ENCODE results near the gene USP4.
"Not testable (repeated sequence)": the region's sequence is repeated elsewhere in the genome, so short reads cannot be mapped to it uniquely, and the experiment has no call there.

The USP4 gene

GRCh38 chr3:49349348-49350114 lies 9.7 kb upstream of the USP4 start:
- peak; percentile 92 for DNase-seq

- DNase-seq: not testable (repeated sequence)
Observed at GRCh38 chr3:49348361-49348760, 8.5 kb upstream of the USP4 start.

GRCh38 chr3:49346797-49347251 lies 7.0 kb upstream of the USP4 start:
- no peak for DNase-seq

GRCh38 chr3:49343163-49343562 lies 3.3 kb upstream of the USP4 start:
- DNase-seq: no peak

GRCh38 chr3:49341996-49342395 lies 2.1 kb upstream of the USP4 start:
- no peak for DNase-seq

GRCh38 chr3:49339581-49339940 lies 292 bp downstream of the USP4 start:
- no peak for DNase-seq

GRCh38 chr3:49333916-49334633 lies 5.8 kb downstream of the USP4 start:
- no peak for DNase-seq

GRCh38 chr3:49333091-49333490 lies 6.8 kb downstream of the USP4 start:
- no peak for DNase-seq

GRCh38 chr3:49329186-49329585 lies 10.7 kb downstream of the USP4 start:
- no peak for DNase-seq

GRCh38 chr3:49328350-49328749 lies 11.5 kb downstream of the USP4 start:
- DNase-seq: not testable (repeated sequence)

GRCh38 chr3:49327485-49327884 lies 12.4 kb downstream of the USP4 start:
- DNase-seq: peak; percentile 45

- no peak for DNase-seq
Observed at GRCh38 chr3:49324768-49325167, 15.1 kb downstream of the USP4 start.

- DNase-seq: no peak
Observed at GRCh38 chr3:49316696-49317457, 23.0 kb downstream of the USP4 start.

- no peak for DNase-seq
Observed at GRCh38 chr3:49313896-49314688, 25.8 kb downstream of the USP4 start.

GRCh38 chr3:49311283-49311682 lies 28.6 kb downstream of the USP4 start:
- DNase-seq: no peak

GRCh38 chr3:49310677-49311076 lies 29.2 kb downstream of the USP4 start:
- DNase-seq: no peak

GRCh38 chr3:49305608-49306007 lies 34.2 kb downstream of the USP4 start:
- DNase-seq: no peak

GRCh38 chr3:49302613-49303012 lies 37.2 kb downstream of the USP4 start:
- peak; percentile 37 for DNase-seq

GRCh38 chr3:49300595-49300994 lies 39.3 kb downstream of the USP4 start:
- DNase-seq: no peak

GRCh38 chr3:49298511-49298910 lies 41.3 kb downstream of the USP4 start:
- DNase-seq: no peak

- peak; percentile 29 for DNase-seq
Observed at GRCh38 chr3:49296781-49297411, 43.0 kb downstream of the USP4 start.

- peak; percentile 78 for DNase-seq
Observed at GRCh38 chr3:49295489-49296058, 44.3 kb downstream of the USP4 start.
